ENCODE data around the gene ASCL4. TPM values are rescaled to one million over a fixed set of nuclear protein-coding genes. Genes with fewer than 3 reads are reported as not detected.

Gene ASCL4
- total RNA-seq, 1 experiment from 2014 or later = not detected

DNA sequence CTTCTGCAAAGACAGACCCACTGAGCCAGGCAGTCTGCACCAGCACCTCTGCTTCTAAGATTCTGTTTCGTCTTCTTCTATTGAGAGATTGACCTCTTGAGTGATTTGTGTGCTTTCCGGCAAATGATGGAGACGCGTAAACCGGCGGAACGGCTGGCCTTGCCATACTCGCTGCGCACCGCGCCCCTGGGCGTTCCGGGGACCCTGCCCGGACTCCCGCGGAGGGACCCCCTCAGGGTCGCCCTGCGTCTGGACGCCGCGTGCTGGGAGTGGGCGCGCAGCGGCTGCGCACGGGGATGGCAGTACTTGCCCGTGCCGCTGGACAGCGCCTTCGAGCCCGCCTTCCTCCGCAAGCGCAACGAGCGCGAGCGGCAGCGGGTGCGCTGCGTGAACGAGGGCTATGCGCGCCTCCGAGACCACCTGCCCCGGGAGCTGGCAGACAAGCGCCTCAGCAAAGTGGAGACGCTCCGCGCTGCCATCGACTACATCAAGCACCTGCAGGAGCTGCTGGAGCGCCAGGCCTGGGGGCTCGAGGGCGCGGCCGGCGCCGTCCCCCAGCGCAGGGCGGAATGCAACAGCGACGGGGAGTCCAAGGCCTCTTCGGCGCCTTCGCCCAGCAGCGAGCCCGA lies 703 bp downstream of the ASCL4 start:
- no peak overlapping the region for H3K56ac ChIP-seq (ENCODE audit: insufficient read length, low read depth, low read length)
- H3K27me3 ChIP-seq (ENCODE audit: insufficient read depth, low read length) = peaks cover 30% of the 10 kb centered on the region
- no CpG with 5 or more reads among the region's 66 CpGs for WGBS (ENCODE audit: extremely low coverage, insufficient read length, low lambda C conversion rate)
- no peak overlapping the region for H2AFZ ChIP-seq (ENCODE audit: low read length)
- H2BK12ac ChIP-seq (ENCODE audit: insufficient read length, low read depth, low read length) = no peak overlapping the region
- H3K23me2 ChIP-seq (ENCODE audit: insufficient read length, low read depth, low read length, poor library complexity, severe bottlenecking) = peaks cover 9% of the 10 kb centered on the region
- peaks cover 95% of the 10 kb centered on the region for H3K27me3 Mint-ChIP-seq (ENCODE audit: low read depth)
- peak; percentile 91 for DNase-seq
- no peaks in the 10 kb centered on the region for H4K20me1 ChIP-seq (ENCODE audit: control insufficient read depth, insufficient read depth, insufficient read length)
- H2AK5ac ChIP-seq (ENCODE audit: insufficient read length, low read length) = no peak overlapping the region
- H3K27ac ChIP-seq (ENCODE audit: insufficient read length, low read depth, low read length) = no peak overlapping the region
- no peak overlapping the region for H3K14ac ChIP-seq (ENCODE audit: insufficient read depth, low read length)
- H3K4me3 Mint-ChIP-seq = peak overlapping the region; percentile 41 to 76
- no peaks in the 10 kb centered on the region for H3K79me2 ChIP-seq (ENCODE audit: insufficient read depth, low read length)
- H3K79me1 ChIP-seq (ENCODE audit: insufficient read depth, low read depth, low read length, poor library complexity, severe bottlenecking) = no peaks in the 10 kb centered on the region
- no peak overlapping the region for H3K23ac ChIP-seq (ENCODE audit: insufficient read length, low read depth, low read length)
- H2BK15ac ChIP-seq (ENCODE audit: low read depth, low read length) = no peak overlapping the region
- no peak overlapping the region for H4K5ac ChIP-seq (ENCODE audit: insufficient read length, low read depth, low read length)
- H3T11ph ChIP-seq (ENCODE audit: low read length) = no peak overlapping the region
- H2BK120ac ChIP-seq (ENCODE audit: low read depth, low read length, poor library complexity, severe bottlenecking) = no peak overlapping the region
- H3K36me3 Mint-ChIP-seq (ENCODE audit: insufficient read depth in 1 of 3, low read depth in 3 of 3) = no peaks in the 10 kb centered on the region
- no peak overlapping the region for H3K18ac ChIP-seq (ENCODE audit: insufficient read length, low read depth, low read length)
- no peaks in the 10 kb centered on the region for H3K9me3 Mint-ChIP-seq
- no peak overlapping the region for H2BK20ac ChIP-seq (ENCODE audit: low read depth, low read length, poor library complexity, severe bottlenecking)
- H3K4me1 Mint-ChIP-seq = peaks cover 7 to 13% of the 10 kb centered on the region in 2 experiments
- no peaks in the 10 kb centered on the region for H3K9me3 ChIP-seq (ENCODE audit: control insufficient read depth, low read depth, low read length)
- no peaks in the 10 kb centered on the region for H3K4me1 ChIP-seq (ENCODE audit: insufficient read depth, low read length)
- no peak overlapping the region for H3K9ac ChIP-seq (ENCODE audit: extremely low read depth, insufficient read length, low read length)
- H3K27ac Mint-ChIP-seq = no peak overlapping the region
- no peak overlapping the region for H2BK5ac ChIP-seq (ENCODE audit: insufficient read length, low read length)
- TF ChIP-seq, protein P1, sequence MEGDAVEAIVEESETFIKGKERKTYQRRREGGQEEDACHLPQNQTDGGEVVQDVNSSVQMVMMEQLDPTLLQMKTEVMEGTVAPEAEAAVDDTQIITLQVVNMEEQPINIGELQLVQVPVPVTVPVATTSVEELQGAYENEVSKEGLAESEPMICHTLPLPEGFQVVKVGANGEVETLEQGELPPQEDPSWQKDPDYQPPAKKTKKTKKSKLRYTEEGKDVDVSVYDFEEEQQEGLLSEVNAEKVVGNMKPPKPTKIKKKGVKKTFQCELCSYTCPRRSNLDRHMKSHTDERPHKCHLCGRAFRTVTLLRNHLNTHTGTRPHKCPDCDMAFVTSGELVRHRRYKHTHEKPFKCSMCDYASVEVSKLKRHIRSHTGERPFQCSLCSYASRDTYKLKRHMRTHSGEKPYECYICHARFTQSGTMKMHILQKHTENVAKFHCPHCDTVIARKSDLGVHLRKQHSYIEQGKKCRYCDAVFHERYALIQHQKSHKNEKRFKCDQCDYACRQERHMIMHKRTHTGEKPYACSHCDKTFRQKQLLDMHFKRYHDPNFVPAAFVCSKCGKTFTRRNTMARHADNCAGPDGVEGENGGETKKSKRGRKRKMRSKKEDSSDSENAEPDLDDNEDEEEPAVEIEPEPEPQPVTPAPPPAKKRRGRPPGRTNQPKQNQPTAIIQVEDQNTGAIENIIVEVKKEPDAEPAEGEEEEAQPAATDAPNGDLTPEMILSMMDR (conservative IDR thresholded peaks at IDR 0.05) = peak; percentile 61
- no peak overlapping the region for H4K91ac ChIP-seq (ENCODE audit: insufficient read length, low read depth, low read length)
- H4K8ac ChIP-seq (replicated peaks; ENCODE audit: insufficient read length, low read depth, low read length) = no peak overlapping the region
- H3K4me2 ChIP-seq (ENCODE audit: insufficient read depth, insufficient read length, low read length) = peak overlapping the region; percentile 53
- H3K4ac ChIP-seq (ENCODE audit: low read depth, low read length) = no peak overlapping the region

Measured in H9 (cell line).